CD14-positive monocyte (primary cell): ENCODE results near the gene LTA4H. TPM values are rescaled to one million over a fixed set of nuclear protein-coding genes. Genes with fewer than 3 reads are reported as not detected.

Experiments used
- DNase-seq, 3 donors: peaks; one replicate each; pipeline ENCODE4 v3.0.0-alpha.2; 2011 to 2022
- H2AFZ ChIP-seq: 2 replicates; pipeline ENCODE4 v1.6.0; 2012; ENCODE audit warnings: mild to moderate bottlenecking, low read depth, low read length, inconsistent platforms; ENCODE audit not compliant: insufficient read depth, poor library complexity, severe bottlenecking
- H3K27ac ChIP-seq, 2 donors: 1 replicate in 1 of 2; 2 replicates in 1 of 2; pipeline ENCODE4 v1.5.1; 2012 to 2013; ENCODE audit warnings: low read length in 2 of 2, control low read depth in 1 of 2, inconsistent platforms in 1 of 2, low read depth in 1 of 2, mild to moderate bottlenecking in 1 of 2
- H3K27me3 ChIP-seq, 2 donors: one replicate each; pipeline versions ENCODE4 v1.6.0 to v1.6.1; 2011 to 2013; ENCODE audit warnings: low read length in 2 of 2; ENCODE audit not compliant: control insufficient read depth in 2 of 2, insufficient read depth in 2 of 2
- H3K36me3 ChIP-seq, 2 donors: replicated peaks in 1 of 2; 1 replicate in 1 of 2; 2 replicates in 1 of 2; pipeline versions ENCODE4 v1.5.1 to v1.6.1; 2012 to 2013; ENCODE audit warnings: low read length in 2 of 2, control low read depth in 1 of 2, inconsistent platforms in 1 of 2, mild to moderate bottlenecking in 1 of 2; ENCODE audit not compliant: insufficient read depth in 2 of 2, control insufficient read depth in 1 of 2
- H3K4me1 ChIP-seq, 2 donors: 1 replicate in 1 of 2; 2 replicates in 1 of 2; pipeline versions ENCODE4 v1.5.1 to v1.6.1; 2012 to 2013; ENCODE audit warnings: low read length in 2 of 2, control low read depth in 1 of 2, inconsistent platforms in 1 of 2, mild to moderate bottlenecking in 1 of 2, moderate library complexity in 1 of 2; ENCODE audit not compliant: insufficient read depth in 2 of 2, control insufficient read depth in 1 of 2
- H3K4me2 ChIP-seq: replicated peaks from 2 replicates; pipeline ENCODE3; 2012; ENCODE audit warnings: low read length, moderate library complexity, mild to moderate bottlenecking; ENCODE audit not compliant: poor library complexity, severe bottlenecking; ENCODE audit errors: extremely low read depth
- H3K4me3 ChIP-seq, 3 experiments: fragments of 200-600 bp in 1 of 3; sonication (generic) in 1 of 3; replicated peaks in 1 of 3; 1 replicate in 2 of 3; 2 replicates in 1 of 3; pipeline ENCODE4 v1.5.1; 2011 to 2013; ENCODE audit warnings: low read length in 3 of 3, mild to moderate bottlenecking in 3 of 3, control low read depth in 2 of 3, low read depth in 2 of 3, inconsistent platforms in 1 of 3, moderate library complexity in 1 of 3
- H3K79me2 ChIP-seq: 2 replicates; pipeline ENCODE4 v1.6.0; 2012; ENCODE audit warnings: mild to moderate bottlenecking, control low read depth, inconsistent platforms, low read length, moderate library complexity; ENCODE audit not compliant: insufficient read depth
- H3K9ac ChIP-seq: 2 replicates; pipeline ENCODE4 v1.6.0; 2017; ENCODE audit warnings: low read length, mild to moderate bottlenecking; ENCODE audit not compliant: insufficient read depth, poor library complexity, severe bottlenecking
- H3K9me3 ChIP-seq, 2 donors: replicated peaks in 1 of 2; 1 replicate in 1 of 2; 2 replicates in 1 of 2; pipeline versions ENCODE4 v1.5.1 to v1.6.1; 2012 to 2013; ENCODE audit warnings: low read length in 2 of 2, control low read depth in 1 of 2; ENCODE audit not compliant: control insufficient read depth in 1 of 2, insufficient read depth in 1 of 2
- H4K20me1 ChIP-seq: 2 replicates; pipeline ENCODE4 v1.6.0; 2012; ENCODE audit warnings: mild to moderate bottlenecking, low read length, control low read depth, moderate library complexity; ENCODE audit not compliant: insufficient read depth
- H3K27ac Mint-ChIP-seq, 7 donors: one replicate each; pipeline ENCODE4 v1.8.0; 2020; ENCODE audit warnings: mild to moderate bottlenecking in 7 of 7, mixed read lengths in 7 of 7, moderate library complexity in 6 of 7, inconsistent platforms in 2 of 7
- H3K27me3 Mint-ChIP-seq, 3 donors: one replicate each; pipeline ENCODE4 v1.8.0; 2021 to 2022; ENCODE audit warnings: low read depth in 3 of 3, mild to moderate bottlenecking in 3 of 3, mixed read lengths in 3 of 3, moderate library complexity in 3 of 3, inconsistent platforms in 1 of 3
- H3K36me3 Mint-ChIP-seq, 2 donors: one replicate each; pipeline ENCODE4 v1.8.0; 2020; ENCODE audit warnings: mixed read lengths in 2 of 2, inconsistent platforms in 1 of 2, mild to moderate bottlenecking in 1 of 2
- H3K4me1 Mint-ChIP-seq: one replicate; pipeline ENCODE4 v1.8.0; 2020; ENCODE audit warnings: mild to moderate bottlenecking, mixed read lengths
- H3K4me3 Mint-ChIP-seq, 2 donors: one replicate each; pipeline ENCODE4 v1.8.0; 2020; ENCODE audit warnings: mild to moderate bottlenecking in 2 of 2, mixed read lengths in 2 of 2, moderate library complexity in 1 of 2
- H3K9me3 Mint-ChIP-seq, 7 donors: one replicate each; pipeline ENCODE4 v1.8.0; 2020 to 2022; ENCODE audit warnings: mixed read lengths in 7 of 7, mild to moderate bottlenecking in 6 of 7, moderate library complexity in 6 of 7, inconsistent platforms in 2 of 7
- WGBS: methylation state at CpG from one replicate; pipeline ENCODE4 v1.1.5; 2013; ENCODE audit warnings: missing lambda C conversion rate; ENCODE audit not compliant: insufficient coverage; 5-methylcytosine and 5-hydroxymethylcytosine counted together
- intact Hi-C, 2 donors: fragments of 100-400 bp; cut with micrococcal nuclease; formaldehyde crosslinking; loops; one replicate each; pipeline versions ENCODE4 v1.15.0 to v1.15.1; 2023
- polyA plus RNA-seq, 3 donors: library from polyadenylated mRNA; depleted of rRNA in 1 of 3; unstranded in 2 of 3; stranded (reverse) in 1 of 3; fragments of 300-500 nt in 2 of 3; fragments of >200 nt in 1 of 3; fragmentation: Illumina TruSeq in 2 of 3; gene quantifications; 1 replicate in 2 of 3; 2 replicates in 1 of 3; pipeline ENCODE4 v1.2.3, GENCODE V29; 2012 to 2021
- TF ChIP-seq, protein P1 (sequence below): fragments of 200-600 bp; IDR thresholded peaks from one replicate; pipeline ENCODE4 v1.8.0; 2022; ENCODE audit warnings: antibody characterized with exemption, mild to moderate bottlenecking

The LTA4H gene
- polyA plus RNA-seq, 3 donors: 278 to 963 (median 647) TPM

DNA sequence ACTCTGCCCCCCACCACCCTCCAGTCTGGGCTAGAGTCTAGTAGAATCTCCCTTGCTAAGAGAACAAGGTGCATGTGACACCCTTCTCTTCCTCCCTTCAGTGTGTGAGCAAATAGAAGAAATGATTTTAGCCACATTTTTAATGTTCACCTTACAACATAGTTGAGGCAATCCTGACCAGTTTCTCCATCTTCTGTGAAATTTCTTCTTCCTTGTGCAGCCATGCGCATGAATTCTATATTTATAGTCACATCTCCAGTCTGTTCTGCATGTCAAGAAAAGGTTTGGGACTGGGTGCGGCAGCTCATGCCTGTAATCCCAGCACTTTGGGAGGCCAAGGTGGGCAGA, 9.5 kb upstream of the LTA4H start:
- peak overlapping the region; percentile 87 to 88 for H3K27ac ChIP-seq
- Mint-ChIP-seq H3K36me3 (no peaks in the 10 kb centered on the region), H3K4me3 (peak overlapping the region; percentile 1 to 22), H3K4me1 (peaks cover 72% of the 10 kb centered on the region), H3K27ac (peak overlapping the region; percentile 88 to 99 (median 97)), H3K9me3 (peaks cover 0 to 6% (median 0%) of the 10 kb centered on the region in 7 donors), H3K27me3 (peaks cover 0 to 3% (median 2%) of the 10 kb centered on the region in 3 donors)
- no peak overlapping the region for H2AFZ ChIP-seq
- H3K36me3 ChIP-seq: no peaks in the 10 kb centered on the region
- WGBS: 38% methylated on average over 2 of the region's 2 CpGs
- peak overlapping the region in 1 of 3 experiments; percentile 39 for H3K4me3 ChIP-seq
- H3K4me1 ChIP-seq: peaks cover 66 to 74% of the 10 kb centered on the region in 2 donors
- H3K9me3 ChIP-seq: no peaks in the 10 kb centered on the region
- no peaks in the 10 kb centered on the region for H4K20me1 ChIP-seq
- TF ChIP-seq, protein P1, sequence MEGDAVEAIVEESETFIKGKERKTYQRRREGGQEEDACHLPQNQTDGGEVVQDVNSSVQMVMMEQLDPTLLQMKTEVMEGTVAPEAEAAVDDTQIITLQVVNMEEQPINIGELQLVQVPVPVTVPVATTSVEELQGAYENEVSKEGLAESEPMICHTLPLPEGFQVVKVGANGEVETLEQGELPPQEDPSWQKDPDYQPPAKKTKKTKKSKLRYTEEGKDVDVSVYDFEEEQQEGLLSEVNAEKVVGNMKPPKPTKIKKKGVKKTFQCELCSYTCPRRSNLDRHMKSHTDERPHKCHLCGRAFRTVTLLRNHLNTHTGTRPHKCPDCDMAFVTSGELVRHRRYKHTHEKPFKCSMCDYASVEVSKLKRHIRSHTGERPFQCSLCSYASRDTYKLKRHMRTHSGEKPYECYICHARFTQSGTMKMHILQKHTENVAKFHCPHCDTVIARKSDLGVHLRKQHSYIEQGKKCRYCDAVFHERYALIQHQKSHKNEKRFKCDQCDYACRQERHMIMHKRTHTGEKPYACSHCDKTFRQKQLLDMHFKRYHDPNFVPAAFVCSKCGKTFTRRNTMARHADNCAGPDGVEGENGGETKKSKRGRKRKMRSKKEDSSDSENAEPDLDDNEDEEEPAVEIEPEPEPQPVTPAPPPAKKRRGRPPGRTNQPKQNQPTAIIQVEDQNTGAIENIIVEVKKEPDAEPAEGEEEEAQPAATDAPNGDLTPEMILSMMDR: no peak
- peak in 2 of 3 donors; percentile 31 to 60 for DNase-seq
- H3K79me2 ChIP-seq: no peaks in the 10 kb centered on the region
- intact Hi-C loops: loop anchor here in 1 of 2 donors (10.0 kb wide), 1 partner anchor 360 kb away; the partner anchor contains the start of gene CDK17
- H3K4me2 ChIP-seq: peak overlapping the region; percentile 45
- no peaks in the 10 kb centered on the region for H3K27me3 ChIP-seq
- no peak overlapping the region for H3K9ac ChIP-seq

DNA sequence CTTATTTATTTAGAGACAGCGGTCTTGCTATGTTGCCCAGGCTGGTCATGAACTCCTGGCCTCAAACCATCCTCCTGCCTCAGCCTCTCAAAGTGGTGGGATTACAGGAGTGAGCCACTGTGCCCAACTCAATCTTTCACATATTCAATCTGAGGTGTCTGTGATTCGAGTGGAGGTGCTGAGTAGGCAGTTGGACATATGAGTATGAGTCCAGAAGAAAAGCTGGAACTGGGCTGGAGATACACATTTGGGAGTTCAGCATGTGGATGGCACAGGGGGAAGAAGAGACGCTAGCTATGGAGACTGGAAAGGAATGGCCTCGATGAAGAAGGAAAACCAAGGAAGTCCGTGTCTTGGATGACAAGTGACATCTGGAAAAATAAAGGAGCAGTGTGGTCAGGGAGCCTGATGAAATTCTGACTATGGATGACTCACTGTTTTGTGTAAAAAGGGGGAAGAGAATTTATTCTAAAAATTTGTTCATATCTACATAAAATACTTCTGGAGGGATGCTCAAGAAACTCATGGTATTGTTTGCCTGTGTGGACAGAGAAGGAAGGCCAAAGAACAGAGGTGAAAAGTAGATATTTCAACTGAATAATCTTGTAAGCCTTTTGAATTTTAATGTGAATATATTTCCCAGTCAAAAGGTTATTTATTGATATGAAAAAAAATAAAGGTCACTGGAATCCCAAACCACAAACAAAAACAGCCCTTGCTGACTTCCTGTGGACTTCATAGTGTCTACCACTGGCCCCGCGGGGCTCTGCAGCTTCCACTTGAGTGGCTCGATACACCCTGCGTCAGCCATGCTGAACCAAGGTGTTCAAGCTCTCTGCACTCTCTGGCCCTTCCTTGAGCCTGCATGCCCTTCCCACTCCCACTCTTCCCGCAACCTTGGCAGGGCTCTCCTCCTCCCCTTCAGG, 8.9 kb upstream of the LTA4H start:
- intact Hi-C loops: loop anchor here in 1 of 2 donors (10.0 kb wide), 1 partner anchor 361 kb away; the partner anchor contains the start of gene CDK17
- Histone ChIP-seq H3K4me3 (peak overlapping the region in 1 of 3 experiments; percentile 39), H3K4me2 (peak overlapping the region; percentile 45), H3K36me3 (no peaks in the 10 kb centered on the region), H3K27ac (peak overlapping the region; percentile 87 to 88), H2AFZ (no peak overlapping the region), H3K9ac (no peak overlapping the region), H3K9me3 (no peaks in the 10 kb centered on the region), H3K4me1 (peaks cover 64 to 74% of the 10 kb centered on the region in 2 donors), H4K20me1 (no peaks in the 10 kb centered on the region), H3K79me2 (no peaks in the 10 kb centered on the region), H3K27me3 (no peaks in the 10 kb centered on the region)
- peaks cover 73% of the 10 kb centered on the region for H3K4me1 Mint-ChIP-seq
- TF ChIP-seq, protein P1: no peak
- peaks cover 0 to 3% (median 2%) of the 10 kb centered on the region in 3 donors for H3K27me3 Mint-ChIP-seq
- H3K27ac Mint-ChIP-seq: peak overlapping the region; percentile 88 to 99 (median 97)
- peak in 2 of 3 donors; percentile 74 to 78 for DNase-seq
- no peaks in the 10 kb centered on the region for H3K36me3 Mint-ChIP-seq
- peaks cover 0 to 9% (median 0%) of the 10 kb centered on the region in 7 donors for H3K9me3 Mint-ChIP-seq
- peak overlapping the region; percentile 3 to 71 for H3K4me3 Mint-ChIP-seq
- WGBS: 34% methylated on average over 8 of the region's 10 CpGs
